Chondrocyte (in vitro differentiated cells): Measurements from ENCODE around the gene RBP3. TPM values are rescaled to one million over a fixed set of nuclear protein-coding genes. Genes with fewer than 3 reads are reported as not detected.
A peak's percentile ranks its signal among the peaks of the same experiment; 100 is the strongest.

Experiments used
- DNase-seq: peaks from one replicate; pipeline ENCODE4 v3.0.0; 2021; ENCODE audit warnings: mixed read lengths, low spot score
- H3K27ac Mint-ChIP-seq: one replicate; pipeline ENCODE4 v1.8.0; 2021; ENCODE audit warnings: mild to moderate bottlenecking, moderate library complexity, mixed read lengths; ENCODE audit not compliant: unreplicated experiment
- H3K27me3 Mint-ChIP-seq: 2 replicates; pipeline ENCODE4 v1.8.0; 2021; ENCODE audit warnings: low read depth, mixed read lengths
- H3K36me3 Mint-ChIP-seq: 2 replicates; pipeline ENCODE4 v1.8.0; 2021; ENCODE audit warnings: low read depth, mixed read lengths
- H3K4me1 Mint-ChIP-seq: 2 replicates; pipeline ENCODE4 v1.8.0; 2021; ENCODE audit warnings: low read depth, mild to moderate bottlenecking, mixed read lengths
- H3K4me3 Mint-ChIP-seq: one replicate; pipeline ENCODE4 v1.8.0; 2021; ENCODE audit warnings: mild to moderate bottlenecking, moderate library complexity, mixed read lengths; ENCODE audit not compliant: unreplicated experiment
- H3K9me3 Mint-ChIP-seq: 2 replicates; pipeline ENCODE4 v1.8.0; 2021; ENCODE audit warnings: low read depth, mixed read lengths
- CTCF ChIP-seq: fragments of 200-600 bp; sonication (generic); IDR thresholded peaks from 2 replicates; pipeline ENCODE4 v1.5.0; 2021; ENCODE audit warnings: antibody characterized with exemption, mild to moderate bottlenecking, moderate library complexity
- total RNA-seq: library from RNA; stranded (reverse); gene quantifications from 3 replicates; pipeline ENCODE4 v1.2.1, GENCODE V29; 2021

Gene RBP3
- total RNA-seq, 1 donor from 2014 or later = not detected

- TF ChIP-seq CTCF = no peak
- Mint-ChIP-seq H3K27me3 (peaks cover 21% of the 10 kb centered on the region), H3K4me1 (peaks cover 2% of the 10 kb centered on the region), H3K27ac (no peak overlapping the region), H3K4me3 (no peak overlapping the region), H3K36me3 (no peaks in the 10 kb centered on the region), H3K9me3 (no peaks in the 10 kb centered on the region)
- DNase-seq = peak; percentile 22
Measured at GRCh38 chr10:47332371-47332770, 15.8 kb upstream of the RBP3 start.

GRCh38 chr10:47332946-47333345, 15.2 kb upstream of the RBP3 start:
- Mint-ChIP-seq H3K27ac (no peak overlapping the region), H3K4me1 (peaks cover 2% of the 10 kb centered on the region), H3K36me3 (no peaks in the 10 kb centered on the region), H3K4me3 (no peak overlapping the region), H3K27me3 (peaks cover 25% of the 10 kb centered on the region), H3K9me3 (no peaks in the 10 kb centered on the region)
- TF ChIP-seq CTCF = no peak
- no peak for DNase-seq

DNA sequence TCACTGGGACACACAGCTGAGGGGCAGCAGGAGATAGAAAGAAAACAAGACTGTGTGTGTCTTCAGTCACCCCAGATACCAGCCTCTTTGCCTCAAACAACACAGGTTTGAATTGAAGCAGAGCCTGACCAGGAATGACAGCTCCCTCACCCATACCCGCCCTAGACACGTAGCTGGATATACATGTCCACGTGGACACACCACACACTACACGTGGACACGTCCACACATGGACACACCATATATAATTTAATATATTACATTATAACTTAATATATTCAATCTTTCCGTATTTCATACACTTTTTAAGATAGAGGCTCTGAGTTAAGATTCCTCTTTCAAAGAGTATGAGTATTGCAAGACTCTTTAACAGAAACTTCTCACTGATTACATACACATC, 14.6 kb upstream of the RBP3 start:
- Mint-ChIP-seq H3K27me3 (peaks cover 25% of the 10 kb centered on the region), H3K27ac (no peak overlapping the region), H3K4me1 (peaks cover 2% of the 10 kb centered on the region), H3K36me3 (no peaks in the 10 kb centered on the region), H3K4me3 (no peak overlapping the region), H3K9me3 (no peaks in the 10 kb centered on the region)
- no peak for TF ChIP-seq CTCF
- peak; percentile 26 for DNase-seq

- Mint-ChIP-seq H3K4me1 (peaks cover 2% of the 10 kb centered on the region), H3K4me3 (no peak overlapping the region), H3K36me3 (no peaks in the 10 kb centered on the region), H3K27me3 (peaks cover 27% of the 10 kb centered on the region), H3K27ac (no peak overlapping the region), H3K9me3 (no peaks in the 10 kb centered on the region)
- no peak for TF ChIP-seq CTCF
- peak; percentile 24 for DNase-seq
Measured at GRCh38 chr10:47334466-47335295, 13.5 kb upstream of the RBP3 start.

DNA sequence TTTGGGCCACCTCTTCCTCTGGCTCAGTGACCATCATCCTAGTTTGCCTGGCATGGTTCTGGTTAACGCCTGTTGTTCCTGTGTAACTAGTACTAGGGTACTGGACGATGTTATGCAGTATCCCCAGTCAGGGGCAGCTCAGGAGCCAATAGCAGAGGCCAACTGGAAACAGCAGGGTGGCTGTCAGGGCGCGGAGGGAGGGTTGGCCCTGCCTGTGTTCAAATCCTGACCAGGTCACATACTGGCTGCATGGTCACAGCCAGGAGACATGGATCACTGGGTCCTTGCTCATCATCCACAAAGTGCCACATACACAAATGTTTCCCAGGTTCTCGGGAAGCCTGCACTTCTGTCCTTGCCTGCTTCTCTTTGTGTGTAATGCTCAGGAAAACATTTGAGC, 12.3 kb upstream of the RBP3 start:
- peak; percentile 42 for DNase-seq
- Mint-ChIP-seq H3K27me3 (peaks cover 34% of the 10 kb centered on the region), H3K36me3 (no peaks in the 10 kb centered on the region), H3K4me3 (no peak overlapping the region), H3K4me1 (no peaks in the 10 kb centered on the region), H3K9me3 (no peaks in the 10 kb centered on the region), H3K27ac (no peak overlapping the region)
- no peak for TF ChIP-seq CTCF
